NCI-H2196 (cell line): ENCODE results near the gene PRR18.
"Not testable (repeated sequence)": the region's sequence is repeated elsewhere in the genome, so short reads cannot be mapped to it uniquely, and the experiment has no call there.

Experiments
- DNase-seq: peaks from one replicate; lab custom pipeline; 2025; ENCODE audit not compliant: unreplicated experiment; lab: John Stamatoyannopoulos, UW

The PRR18 gene

GRCh38 chr6:166308033-166308768 lies at the start of gene PRR18:
Gene PRR18 (minus strand): TSS chr6:166308392. CDS start chr6:166308142, 250 bp downstream.
- peak; percentile 4 for DNase-seq

GRCh38 chr6:166355552-166355951 lies 47.4 kb upstream of the PRR18 start:
- DNase-seq = no peak

GRCh38 chr6:166354965-166355364 lies 46.8 kb upstream of the PRR18 start:
- no peak for DNase-seq

DNA sequence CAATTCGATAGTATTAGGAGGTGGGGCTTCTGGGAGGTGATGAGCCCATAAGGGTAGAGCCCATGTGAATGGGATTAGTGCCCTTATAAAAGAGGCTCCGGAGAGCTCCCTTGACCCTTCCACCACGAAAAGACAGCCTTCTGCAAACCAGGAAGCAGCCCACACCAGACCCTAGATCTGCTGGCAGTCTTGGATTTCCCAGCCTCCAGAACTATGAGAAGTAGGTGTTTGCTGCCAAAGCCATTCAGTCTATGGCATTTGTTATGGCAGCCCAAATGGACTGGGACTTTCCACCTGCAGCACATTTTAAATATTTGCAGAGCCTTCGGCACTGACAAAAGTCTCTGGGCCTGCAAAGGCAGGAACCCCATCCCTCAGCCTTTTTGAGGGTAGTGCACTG lies 46.0 kb upstream of the PRR18 start:
- DNase-seq = no peak

DNA sequence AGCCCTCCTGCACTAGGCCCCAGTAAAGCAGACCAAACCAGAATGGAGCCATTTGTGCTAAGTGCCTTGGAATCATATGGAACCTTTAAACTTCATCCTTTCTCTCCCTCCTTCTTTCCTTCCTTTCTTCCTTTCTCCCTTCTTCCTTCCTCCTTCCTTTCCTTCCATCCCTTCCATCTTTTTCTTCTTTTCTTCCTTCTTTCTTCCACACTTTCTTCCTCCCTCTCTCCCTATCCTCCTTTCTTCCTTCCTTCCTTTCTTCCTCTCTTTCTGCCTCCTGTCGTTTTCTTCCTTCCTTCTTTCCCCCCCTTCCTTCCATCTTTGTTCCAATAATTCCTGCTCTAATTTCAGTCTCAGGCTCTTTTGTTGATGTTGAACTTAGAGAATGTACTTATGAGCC lies 45.3 kb upstream of the PRR18 start:
- no peak for DNase-seq

GRCh38 chr6:166352923-166353322 lies 44.7 kb upstream of the PRR18 start:
- DNase-seq = no peak

- DNase-seq = peak; percentile 9
Observed at GRCh38 chr6:166351715-166352285, 43.6 kb upstream of the PRR18 start.

GRCh38 chr6:166348305-166348949 lies 40.2 kb upstream of the PRR18 start:
- DNase-seq = no peak

DNA sequence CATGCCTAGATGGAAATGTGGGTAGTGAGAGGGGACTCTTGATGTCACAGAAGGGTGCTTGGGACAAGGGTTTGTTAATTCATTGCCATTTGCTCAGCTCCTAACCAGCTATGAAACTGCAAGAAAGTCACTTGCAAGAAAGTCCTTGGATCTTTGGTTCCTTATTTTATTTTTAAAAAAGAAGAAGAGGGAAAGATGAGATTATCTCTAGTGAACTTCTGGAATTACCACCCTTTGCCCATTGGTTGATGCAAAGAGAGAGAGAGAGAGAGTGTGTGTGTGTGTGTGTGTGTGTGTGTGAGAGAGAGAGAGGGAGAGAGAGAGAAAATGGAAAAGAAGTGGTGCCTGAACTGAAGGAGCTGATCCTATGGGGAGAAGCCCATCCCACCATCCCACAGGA lies 38.8 kb upstream of the PRR18 start:
- no peak for DNase-seq

DNA sequence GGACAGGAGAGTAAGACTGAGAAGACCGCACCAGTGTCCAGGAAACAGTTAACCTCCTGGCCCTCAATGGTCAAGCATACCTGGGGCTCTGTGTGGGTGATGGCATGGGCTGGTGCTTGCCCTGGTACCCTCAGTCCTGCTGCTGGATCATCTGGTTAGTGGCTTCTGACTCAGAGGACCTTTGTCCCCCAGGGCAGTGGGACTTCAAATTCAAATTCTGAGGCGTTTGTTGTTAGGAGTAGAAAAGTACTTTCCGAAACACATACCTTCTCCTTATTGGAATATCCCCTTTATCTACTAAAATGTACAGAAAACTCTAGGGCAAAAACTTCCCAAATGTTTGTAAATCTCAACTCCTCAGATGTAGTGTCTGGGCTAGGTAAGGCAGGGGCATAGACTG lies 38.3 kb upstream of the PRR18 start:
- DNase-seq = no peak

DNA sequence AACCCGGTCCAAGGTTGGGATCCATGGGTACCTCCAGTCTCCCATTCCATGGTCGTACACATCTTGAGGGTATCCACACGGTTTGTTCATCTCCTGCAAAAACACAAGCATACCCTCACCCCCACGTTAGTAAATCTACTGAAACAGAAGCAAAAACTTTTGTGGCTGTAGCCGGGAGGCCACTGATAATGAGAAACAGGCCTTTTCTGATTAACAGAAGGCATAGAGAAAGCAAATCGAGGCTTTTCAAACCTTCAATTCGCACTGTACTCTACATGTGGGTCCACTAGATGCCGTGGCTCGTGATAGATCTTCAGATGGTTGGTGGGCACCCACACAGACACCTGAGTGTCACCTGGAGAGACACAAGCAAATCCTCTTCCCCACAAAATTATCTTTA lies 37.5 kb upstream of the PRR18 start:
- DNase-seq = not testable (repeated sequence)

- DNase-seq = not testable (repeated sequence)
Observed at GRCh38 chr6:166344921-166345320, 36.7 kb upstream of the PRR18 start.

DNA sequence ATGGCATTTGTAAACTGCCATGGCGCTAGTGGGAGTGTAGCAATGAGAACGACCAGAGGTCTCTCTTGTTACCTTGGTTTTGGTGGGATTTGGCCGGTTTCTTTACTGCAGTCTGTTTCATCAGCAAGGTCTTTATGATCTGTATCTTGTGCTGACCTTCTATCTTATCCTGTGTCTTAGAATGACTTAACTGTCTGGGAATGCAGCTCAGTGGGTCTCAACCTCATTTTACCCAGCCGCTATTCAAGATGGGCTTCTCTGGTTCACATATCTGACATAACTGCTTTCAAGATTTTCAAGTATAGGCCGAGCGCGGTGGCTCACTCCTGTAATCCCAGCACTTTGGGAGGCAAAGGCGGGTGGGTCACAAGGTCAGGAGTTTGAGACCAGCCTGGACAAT lies 36.0 kb upstream of the PRR18 start:
- DNase-seq = no peak

DNA sequence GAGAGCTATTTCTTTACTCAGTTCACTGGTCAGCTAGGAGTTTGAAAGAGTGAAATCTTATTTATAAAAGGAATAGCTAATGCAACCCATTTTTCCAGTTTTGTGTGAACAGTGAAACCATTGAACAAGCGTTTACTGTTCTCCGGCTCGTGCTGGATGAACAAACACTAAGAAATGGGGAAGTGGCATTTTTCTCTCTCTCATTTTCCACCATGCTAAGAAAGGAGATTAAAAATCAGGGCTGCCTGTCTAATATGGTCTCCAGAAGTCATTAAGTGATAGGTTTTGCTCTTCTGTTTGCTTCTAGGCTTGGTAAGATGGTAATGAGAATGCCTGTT lies 34.9 kb upstream of the PRR18 start:
- no peak for DNase-seq

DNA sequence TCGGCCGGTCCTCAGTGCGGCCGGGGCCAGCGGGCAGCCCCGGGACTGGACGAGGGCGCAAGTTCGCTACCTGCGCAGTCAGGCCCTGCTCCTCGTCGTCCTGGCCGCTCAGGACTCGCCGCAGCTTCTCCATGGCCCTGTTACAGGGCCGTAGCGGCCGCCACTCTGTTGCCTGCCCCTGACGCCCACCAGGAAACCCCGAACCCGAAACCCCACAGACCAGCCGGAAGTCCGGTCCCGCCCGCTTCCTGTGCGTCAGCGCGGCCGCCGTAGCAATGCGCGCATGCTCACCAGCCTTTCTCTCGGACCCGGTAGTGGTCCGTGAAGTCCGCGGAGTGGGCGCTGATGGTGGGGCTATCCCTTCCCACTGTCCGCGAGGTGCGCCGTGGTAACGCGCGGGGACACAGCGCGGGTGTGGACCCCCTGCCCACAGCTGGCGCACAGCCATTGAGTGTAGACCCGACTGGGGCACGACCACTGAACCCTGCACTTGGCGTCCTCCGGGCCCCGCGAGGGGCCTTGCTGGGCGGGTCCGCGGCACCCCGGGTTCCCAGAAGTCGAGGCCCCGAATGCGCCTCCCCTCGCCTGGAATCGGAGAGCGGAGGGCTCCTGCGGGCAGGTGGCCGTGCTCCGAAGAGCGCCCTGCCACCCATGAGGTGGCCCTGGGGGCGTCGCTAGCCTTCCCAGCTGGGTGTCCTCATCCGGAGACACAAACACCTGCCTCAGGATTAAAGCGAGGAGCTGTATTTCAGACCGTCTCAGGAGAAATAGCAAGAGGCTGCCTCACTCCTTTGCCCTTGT lies 34.4 kb upstream of the PRR18 start, which contains the start of gene SFT2D1:
Gene SFT2D1 (minus strand): TSS at position 197 of the 801 bp plus-strand sequence. CDS start 64 bp downstream, at position 133.
- DNase-seq = peak; percentile 46

GRCh38 chr6:166341977-166342348 lies 33.8 kb upstream of the PRR18 start:
- no peak for DNase-seq

- DNase-seq = no peak
Observed at GRCh38 chr6:166341464-166341863, 33.3 kb upstream of the PRR18 start.

- DNase-seq = no peak
Observed at GRCh38 chr6:166338854-166339253, 30.7 kb upstream of the PRR18 start.

DNA sequence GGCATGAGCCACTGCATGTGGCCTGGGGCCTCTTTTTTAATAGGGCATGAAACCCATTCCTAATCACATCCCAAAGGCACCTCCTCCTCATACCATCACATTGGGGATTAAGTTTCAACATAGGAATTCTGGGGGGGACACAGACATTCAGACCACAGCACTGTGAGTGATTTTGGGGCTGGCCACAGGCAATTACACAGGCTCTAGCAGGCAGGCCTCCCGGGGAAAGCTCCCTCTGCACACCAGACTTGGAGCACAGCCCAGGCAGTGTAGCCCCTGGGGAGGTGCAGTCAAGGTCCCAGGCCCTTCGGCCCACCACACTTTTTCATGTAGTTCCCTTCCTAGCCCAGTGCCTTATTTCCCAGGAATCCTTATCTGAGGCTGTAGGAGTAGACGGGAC lies 28.7 kb upstream of the PRR18 start:
- no peak for DNase-seq

GRCh38 chr6:166335378-166336302 lies 27.4 kb upstream of the PRR18 start:
- no peak for DNase-seq

- no peak for DNase-seq
Observed at GRCh38 chr6:166334878-166335277, 26.7 kb upstream of the PRR18 start.
